ENCODE measurements around the gene RNF220.

The RNF220 gene

DNA sequence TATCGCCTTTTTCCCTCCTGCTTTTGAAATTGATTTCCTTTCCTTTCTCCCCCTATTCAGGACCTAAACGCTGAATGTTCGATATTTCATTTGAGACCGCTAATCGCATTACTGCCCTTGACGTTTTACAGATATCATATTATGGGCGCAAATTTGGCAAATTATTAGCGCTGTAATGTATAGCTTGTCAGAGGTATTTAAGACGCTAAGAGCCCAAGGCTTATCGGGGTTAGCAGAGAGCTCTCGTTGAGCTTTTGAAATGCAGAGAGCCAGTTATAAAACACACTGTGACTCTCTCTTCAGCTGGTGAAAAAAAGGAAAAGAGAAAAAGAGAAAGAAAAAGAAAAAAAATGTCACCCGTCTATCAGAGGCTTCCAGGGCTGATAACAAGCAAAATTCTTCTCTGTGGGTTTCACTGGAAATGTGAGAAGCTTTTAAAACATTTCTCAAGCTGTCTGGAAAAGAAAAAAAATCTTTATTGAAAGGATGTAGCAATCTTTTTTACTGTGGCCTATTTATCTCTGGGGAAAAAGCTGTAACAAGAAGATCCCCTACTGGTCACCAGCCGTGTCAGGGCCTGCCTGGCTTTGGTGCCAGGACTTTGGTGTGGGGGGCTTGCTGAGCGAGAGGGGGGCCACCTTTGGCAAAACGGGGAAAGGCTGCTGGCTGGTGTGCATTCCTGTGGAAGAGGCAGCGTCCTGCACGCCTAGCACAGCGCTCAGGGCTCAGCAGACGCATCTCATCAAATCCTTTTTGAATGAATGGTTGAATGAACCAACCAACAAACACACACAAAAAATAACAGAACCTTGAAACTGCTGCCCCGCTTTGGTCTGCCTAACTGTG is 119.8 kb downstream of the RNF220 start:
- no peak for DNase-seq

DNA sequence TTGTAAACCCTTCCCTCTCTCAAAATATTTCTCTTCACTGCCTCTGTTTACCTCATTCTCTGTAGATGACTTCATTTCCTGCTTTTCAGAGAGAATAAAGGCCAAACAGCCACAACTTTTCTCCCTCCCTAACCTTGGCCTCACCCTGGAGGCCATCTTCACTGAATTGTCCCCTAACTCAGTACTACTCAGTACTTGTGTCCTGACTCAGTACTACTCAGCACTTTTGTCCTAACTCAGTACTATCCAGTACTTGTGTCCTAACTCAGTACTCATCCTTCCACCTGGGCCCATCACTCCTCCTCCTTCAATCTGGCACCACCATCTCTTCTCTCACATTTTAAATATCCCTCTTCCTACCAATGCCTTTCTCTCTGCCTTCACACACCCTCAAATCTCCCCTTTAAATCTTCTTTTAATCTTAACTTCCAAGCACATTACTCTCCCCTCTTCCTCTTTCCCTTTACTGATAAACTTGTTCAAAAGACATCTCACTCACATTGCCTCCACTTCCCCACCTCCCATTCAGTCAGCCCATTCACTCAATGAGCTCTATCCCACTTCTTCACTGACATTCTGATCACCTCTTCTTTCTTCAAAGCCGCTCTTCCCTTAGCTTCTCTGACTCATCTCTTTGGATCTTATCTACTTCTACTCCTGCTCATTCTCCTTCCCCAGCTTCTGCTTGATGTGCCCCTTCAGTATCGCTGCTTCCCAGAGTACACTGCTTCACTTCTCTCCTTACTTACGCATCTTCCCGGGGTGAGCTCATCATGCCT is 121.4 kb downstream of the RNF220 start:
- DNase-seq: no peak

DNA sequence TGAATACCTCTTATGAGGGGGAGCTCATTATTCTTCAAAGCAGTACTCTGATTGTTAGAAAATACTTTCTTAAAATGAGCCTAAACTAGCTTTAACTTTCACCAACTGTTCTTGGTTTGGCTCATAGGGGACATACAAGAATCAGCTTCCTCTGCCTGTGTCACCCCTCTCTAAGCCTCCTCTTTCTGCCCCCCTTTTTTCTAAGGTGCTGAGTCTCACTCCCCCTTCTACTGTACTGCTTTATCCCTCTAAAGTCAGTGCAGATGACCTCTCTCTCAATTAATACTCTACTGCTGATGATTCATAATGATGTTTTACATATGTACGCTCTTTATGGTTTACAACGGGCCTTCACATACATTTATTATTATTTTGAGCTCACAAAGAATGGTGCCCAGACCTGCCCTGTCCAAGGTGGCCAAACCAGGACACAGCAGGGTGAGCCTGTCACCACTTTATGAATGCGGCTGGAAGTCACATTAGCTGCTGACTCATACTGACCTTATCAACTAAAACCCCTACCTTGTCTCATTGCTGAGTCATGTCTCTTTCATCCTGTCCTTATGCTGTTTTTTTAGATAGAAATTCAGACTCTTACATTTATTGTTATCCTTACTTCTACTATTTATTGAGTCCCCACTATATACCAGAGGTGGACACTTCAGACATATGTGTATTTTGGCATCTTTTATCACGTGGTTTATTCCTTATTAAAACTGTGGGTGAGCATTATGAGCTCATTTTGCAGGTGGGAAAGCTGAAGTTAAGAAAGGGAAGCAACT is 126.9 kb downstream of the RNF220 start:
- DNase-seq: no peak

DNA sequence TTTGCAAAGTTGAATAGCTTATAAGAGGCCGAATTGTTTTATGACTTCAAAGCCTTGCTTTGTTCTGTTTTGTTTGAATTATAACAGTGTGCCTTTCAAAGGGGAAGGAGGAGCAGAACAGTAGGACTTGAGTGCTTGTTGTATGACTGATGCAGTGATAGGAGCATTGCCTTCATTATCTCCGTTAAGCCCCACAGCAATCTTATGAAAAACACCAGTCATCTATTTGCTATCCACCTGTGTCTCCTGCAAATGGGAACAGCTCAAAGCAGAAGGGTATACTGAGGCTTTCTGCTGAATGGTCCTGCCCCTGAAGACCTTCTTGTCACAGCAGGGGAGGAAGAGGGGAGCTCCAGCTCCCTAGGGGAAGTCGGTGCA is 127.5 kb downstream of the RNF220 start:
- DNase-seq: no peak

DNA sequence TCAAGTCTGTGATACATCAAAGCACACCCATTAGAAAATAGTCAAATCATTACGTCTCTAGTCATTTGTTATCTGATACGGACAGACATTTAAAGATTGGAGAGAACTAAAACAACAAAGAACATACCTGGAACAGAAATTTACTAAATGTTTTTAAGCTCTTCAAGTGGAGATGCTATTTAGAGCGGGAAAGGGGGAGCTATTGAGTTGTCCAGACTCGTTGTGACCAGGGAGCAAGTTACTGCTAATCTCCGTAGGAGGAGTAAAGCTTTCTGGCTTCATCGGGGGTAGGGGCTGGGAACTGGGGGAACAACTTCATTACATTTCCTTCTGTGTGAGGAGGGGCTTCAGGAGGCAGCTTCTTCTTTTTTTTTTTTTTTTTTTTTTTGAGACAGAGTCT is 129.7 kb downstream of the RNF220 start:
- no peak for DNase-seq

DNA sequence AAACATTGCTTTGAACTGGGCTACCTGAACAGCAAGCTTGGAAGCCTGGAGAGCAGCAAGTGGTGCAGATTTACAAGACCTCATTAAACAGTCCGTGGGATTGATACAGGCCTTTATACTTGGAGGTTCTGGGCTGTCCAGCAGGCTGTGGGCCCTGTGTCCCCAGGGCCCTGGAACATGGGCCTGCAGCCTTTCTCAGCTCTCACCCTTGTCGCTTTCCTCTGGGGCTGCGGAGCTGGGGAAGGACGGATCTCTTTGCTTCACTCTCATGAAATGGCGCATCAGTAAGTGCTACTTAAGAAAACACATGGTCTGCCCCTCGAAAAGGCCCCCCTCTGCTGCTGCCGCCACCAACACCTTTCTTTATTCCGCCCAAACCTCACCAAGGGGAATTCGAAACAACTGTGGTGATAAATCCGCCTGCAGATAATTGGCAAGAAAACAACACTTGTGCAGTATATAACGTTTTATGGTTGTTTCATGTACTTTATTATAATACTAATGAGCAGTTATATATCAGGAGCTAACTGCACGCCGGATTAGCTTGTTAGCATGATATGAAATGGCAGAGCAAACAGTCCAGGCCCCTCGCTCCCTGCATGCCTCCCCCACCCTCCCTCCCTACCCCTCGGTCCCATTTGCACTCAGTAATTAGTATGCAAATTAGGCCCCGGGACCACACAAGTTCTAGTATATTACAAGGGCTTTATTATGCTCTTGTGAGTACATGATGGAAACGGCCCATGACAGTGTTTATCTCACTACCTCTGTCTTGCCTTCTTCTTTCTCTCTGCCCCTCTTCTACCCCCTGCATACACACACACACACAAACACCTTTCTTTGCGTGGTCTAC is 131.5 kb downstream of the RNF220 start:
- DNase-seq: no peak

DNA sequence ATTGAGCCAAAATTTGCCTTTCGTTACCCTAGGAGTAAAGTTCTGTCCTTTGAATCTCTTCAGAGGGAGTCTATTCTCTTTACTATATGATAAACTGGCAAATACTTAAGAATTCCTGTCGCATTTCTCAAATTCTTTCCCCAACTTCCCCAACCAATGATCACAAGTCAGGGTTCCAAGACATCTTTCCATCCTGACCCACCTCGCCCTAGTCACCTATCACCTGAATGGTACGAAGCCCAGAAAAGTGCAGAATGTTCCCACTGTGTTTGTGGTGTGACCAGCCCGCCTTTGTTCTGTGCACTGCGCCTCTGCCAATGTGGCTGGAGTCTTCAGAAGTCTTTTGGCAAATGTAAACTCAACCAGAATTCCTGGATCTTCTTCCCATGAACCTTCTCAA is 132.5 kb downstream of the RNF220 start:
- DNase-seq: no peak

DNA sequence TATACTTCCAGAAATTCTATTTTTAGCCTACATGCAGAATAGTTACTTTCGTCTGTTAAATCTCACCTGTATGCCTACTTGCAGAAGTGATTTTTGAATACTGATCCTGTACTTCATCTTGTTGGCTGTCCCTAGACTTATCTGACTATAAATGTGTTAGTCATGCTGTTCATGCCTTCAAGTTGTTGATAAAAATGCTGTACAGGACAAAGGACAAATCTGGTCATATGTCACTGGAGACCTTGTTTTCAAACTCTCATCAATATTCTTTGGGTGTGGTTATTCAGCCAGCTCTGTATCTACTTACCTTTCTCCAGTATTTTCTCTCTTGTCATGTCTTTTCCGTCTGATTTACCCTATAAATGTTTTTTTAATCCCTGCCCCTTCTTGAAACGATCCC is 132.9 kb downstream of the RNF220 start:
- DNase-seq: no peak

DNA sequence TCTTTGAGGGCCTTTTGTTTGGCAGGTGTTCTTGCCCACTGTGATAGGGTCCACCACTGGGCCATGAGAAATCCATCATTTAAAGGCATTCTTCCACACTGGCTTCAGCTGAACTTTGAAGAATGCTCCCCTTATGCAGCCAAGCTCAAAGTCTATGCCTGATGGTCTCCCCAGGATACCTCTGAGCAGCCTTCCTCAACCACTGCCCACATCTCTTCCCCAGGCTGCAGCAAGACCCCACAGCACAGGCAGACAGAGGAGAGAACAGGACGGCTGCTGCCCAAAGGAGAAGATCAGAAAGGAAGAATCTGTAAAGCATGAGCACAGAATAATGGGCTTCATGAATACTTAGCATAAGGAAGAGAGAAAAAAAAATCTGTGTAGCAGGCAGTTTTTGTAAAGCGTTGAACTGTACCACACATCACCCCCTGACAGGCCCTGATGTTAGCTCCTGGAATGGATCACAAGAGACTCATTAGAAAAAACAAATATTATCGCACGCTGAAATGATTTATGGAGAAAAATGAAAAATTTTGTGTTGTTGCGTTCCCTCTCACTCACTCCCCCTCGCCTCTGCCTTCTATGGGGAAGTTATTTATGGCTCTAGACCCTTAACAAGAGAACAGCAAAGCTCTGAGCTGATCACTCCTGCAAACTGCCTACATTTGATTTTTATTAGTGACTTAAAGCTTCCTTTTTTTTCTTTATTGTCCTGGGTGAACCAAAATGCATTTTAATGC is 135.1 kb downstream of the RNF220 start:
- no peak for DNase-seq

DNA sequence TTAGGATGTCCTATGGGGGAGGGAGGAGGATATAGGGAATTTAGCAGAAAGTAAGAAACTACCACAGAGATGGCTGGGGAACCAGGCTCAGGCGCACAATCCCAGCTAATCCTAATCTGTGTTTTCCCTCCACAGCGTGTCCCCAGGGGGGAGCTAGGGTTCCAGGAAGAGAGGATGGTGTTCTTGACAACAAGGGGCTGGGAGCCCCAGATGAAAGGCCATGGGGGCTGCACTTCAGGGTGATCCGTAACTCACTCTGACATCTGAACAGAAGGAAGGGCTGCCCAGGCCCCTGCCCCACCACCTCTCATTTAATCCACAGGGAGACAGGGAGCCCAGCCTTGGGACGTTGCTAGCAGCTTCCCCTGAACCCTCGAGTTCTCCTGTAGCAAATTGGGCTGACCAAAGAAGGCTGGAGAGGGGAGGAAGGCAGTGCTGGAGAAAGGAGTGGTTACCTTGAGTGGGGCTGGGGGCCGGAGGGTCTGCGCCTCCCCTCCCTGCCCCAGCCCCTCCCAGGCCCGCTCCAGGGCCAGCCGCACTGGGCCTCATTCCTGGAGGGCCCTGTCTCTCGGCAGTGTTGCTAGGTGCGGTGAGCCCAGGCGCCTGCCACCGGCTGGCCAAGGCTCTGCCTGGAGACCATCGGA is 137.5 kb downstream of the RNF220 start:
- no peak for DNase-seq

DNA sequence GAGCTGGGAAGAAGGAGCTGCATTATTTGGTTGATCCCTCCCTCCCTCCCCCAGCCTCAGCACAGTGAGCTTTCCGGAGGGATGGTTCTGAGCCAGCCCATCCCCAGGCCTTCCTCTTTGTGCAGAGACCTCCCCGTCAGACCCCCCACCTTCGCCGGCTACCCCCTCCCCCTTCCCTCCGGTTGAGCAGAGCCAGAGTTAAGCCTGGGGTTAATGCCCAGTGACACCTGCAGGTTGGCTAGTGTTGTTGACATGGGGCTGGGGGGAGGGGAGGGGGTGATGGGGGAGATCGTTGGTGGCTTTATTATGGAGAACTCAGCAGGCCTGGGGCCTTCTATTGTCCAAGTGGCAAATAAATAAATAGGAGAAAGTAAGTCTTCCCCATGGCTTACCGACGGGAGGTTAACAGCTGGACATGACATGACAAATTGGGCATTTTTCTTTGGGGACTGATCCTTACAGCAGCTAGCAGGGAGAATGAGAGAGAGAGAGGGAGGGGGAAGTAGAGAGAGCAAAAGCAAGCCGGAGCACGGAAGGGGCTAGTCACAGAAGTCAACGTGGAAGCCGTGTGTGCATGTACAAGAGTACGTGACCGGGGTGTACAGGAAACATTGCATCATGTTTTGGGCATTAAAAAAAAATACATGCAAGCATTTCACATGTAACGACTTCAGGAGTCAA is 138.1 kb downstream of the RNF220 start:
- DNase-seq: no peak

DNA sequence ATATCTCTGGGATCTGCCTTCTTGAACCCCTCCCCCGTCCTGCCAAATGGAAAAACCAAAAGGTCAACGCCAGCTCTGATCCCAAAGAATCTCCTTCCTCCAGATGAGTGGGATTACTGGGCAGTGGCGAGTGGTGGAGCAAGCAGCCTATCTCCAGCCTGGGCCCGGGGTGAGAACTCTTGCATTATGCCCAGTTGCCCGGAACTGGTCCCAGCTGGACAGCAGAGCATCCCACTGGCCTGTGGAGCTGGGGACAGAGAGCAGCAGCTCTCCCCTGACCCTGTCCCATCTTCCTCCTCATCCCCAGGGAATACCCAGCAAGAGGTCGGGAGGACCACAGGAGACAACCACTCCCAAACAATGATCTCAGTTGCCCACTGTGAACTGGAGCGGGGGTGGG is 138.7 kb downstream of the RNF220 start:
- DNase-seq: no peak

DNA sequence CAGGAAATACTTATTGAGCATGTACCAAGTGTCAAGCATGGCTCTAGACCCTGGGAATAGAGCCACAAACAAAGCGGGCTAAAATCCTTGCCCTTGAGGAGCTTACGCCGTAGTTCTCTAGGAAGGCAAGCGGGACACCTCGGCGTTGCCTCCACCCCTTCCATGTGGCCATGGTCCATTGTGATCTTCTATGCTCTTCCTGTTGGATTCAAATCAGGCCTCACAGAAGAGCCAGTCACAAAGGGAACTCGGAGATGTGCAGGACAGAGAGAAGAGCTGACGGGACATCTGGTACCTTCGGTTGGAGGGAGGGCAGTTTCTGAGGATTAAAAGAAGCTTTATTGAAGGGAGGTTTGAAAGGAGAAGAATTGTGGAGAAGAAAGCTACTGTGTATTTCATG is 139.9 kb downstream of the RNF220 start:
- DNase-seq: no peak

DNA sequence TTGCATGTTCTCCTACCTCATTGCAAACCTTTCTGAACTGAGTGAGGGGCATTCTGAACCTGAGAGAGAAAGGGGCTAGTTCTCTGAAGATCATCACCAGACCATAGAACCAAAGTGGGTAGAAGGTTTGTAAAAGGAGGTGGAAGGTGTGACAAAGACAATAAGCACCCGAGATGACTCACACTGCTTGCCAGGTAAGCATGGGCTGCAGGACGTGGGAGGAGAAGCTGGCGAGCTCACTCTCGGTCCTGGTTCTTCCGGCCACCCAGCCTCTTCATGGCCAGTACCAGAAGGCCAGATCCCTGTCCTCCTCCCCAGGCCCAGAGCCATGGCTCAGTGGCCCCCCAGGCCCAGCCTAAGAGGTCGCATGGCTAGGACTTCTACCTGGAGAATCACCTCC is 140.9 kb downstream of the RNF220 start:
- DNase-seq: no peak

DNA sequence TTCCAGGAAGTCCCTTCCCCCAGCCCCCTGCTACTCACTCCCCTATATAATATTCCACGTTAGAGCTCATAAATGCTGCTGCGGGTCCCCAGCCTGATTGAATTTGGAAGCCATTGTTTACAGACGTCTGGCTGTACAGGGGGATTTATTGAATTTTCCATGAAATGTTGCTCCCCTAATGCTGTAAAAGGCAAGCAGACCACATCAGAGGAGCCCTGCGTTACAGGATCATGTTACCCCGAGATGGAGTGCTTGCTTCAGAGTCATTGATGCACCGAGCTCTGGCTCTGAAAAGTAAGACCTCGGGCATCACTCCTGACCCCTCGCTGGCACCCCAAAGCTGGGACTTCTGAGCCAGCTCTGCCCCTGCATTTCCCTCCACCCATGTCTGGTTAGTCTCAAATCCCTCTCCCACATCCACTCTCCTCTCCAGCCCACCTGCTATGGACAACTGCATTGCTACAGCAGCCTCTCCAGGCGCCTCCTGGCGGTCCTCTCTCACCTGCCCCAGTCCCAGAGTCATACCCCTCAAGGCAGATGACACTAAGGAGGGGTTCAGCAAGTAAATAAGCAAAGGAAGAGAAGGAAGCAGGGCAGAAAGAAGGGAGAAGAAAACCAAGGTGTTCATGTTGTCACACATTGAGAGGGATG is 141.5 kb downstream of the RNF220 start:
- no peak for DNase-seq

DNA sequence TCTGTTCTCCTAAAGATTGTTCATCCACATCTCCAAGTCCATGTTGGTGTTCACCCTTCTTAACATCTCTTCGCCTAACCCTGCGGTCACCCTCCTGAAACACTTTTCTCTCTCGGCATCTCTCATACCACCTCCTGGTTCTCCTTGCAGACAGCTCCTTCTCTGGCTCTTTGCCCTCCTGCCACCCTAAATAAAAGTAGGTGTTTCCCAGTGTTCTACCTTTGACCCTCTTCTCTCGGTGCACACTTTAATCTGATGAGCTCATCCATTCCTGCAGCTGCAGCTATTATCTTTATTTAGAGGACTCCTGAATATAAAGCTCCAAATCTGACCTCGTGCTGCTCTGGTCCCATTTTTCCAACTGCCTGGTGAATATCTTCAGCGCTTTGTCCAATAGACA is 142.3 kb downstream of the RNF220 start:
- no peak for DNase-seq

DNA sequence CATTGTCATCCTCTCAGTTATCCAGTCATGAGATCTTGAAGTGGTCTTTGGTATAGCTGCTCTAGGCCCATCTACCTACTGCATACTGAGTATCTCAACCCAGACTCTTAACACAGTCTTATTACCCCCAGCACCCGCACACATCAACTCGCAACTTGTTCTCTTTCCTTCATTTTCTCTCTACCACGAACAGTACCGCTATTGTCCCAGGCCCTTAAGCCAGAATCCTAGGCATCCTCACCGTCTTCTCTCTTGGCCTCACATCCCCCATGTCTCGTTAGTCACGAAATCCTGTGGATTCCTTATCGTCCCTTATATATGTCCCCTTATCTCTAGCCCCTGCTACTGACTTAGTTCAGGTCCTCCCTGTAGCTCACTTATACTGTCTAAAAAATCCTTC is 142.8 kb downstream of the RNF220 start:
- no peak for DNase-seq

DNA sequence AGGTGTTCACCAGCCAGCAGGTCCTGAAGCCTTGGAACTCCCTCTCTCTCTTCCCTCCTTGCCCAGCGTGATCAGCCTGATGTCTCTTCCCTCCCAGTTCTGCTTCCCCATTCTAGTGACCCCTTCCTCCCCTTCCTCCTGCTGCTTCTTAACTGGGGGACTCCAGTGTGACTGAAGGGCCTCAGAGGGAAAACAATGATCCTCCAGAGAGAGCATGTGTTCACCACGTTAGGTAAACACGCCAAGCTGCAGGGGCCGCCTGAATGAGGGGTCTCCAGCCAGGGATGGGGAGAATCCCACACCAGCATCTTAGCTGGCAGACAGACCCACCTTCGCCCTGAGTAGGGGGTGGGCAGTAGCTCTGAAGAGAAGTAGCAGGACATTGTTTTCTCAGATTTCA is 144.5 kb downstream of the RNF220 start:
- DNase-seq: no peak

DNA sequence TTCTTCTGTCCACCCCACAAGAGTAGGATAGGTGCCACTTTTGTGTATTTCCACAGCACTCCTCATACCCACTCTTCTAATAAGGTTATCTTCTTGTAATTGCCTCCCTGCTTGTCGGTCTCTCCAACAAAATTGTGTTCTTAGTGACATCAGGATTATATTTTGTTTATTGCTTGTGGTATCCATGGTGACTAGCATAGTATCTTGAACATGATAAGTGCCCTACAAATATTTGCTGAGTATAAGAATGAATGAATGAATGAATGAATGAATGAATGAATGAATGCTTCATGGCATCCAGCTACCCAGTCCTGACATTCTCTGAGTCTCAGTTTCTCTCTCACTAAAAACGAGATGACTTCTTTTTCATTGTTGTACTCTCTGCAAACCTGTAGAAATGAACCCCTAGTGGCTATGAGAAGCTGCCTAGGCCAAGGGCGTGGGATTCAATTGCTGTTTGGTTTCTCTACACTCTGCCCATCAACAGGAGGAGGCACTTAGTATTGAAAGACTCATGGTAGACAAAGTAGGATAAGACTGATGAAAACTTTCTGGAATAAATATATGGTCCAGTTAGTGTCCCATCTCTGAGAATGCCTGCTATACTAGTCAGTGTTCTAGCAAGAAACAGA is 148.2 kb downstream of the RNF220 start:
- no peak for DNase-seq

DNA sequence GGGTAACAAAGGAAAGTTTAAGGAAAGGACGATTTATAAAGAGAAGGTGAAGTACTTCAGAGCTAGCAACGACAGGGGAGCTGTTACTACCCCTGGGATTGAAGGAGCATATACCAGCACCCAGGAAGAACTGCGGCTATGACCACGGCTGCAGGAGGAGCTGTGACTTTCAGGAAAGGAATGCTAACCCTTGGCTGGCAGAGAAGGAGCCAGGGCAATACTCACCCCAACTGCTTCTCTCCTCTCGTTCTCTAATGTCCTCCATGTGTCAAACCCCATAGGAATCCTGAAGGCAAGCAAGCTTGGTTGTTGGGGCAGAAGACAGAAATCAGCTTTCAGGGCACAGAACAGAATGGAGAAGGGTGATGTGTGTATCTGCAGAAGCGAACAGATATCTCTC is 148.7 kb downstream of the RNF220 start:
- DNase-seq: no peak
